WTC11 (cell line): Measurements from ENCODE around the gene S100A8. TPM values are rescaled to one million over a fixed set of nuclear protein-coding genes. Genes with fewer than 3 reads are reported as not detected.
"Not testable (repeated sequence)": the region's sequence is repeated elsewhere in the genome, so short reads cannot be mapped to it uniquely, and the experiment has no call there.

Experiments used
- ATAC-seq: fragments of 200-7000 bp; cut with Tn5 transposase; 2 replicates; pipeline ENCODE4 v1.10.0; 2021; ENCODE audit warnings: mild to moderate bottlenecking, moderate library complexity
- CTCF ChIA-PET: fragments of 300-600 bp; sonication (Branson Sonifier 250); formaldehyde crosslinking; loops from one replicate; lab custom pipeline; 2021; ENCODE audit warnings: antibody characterized with exemption; lab: Charles Lee
- POLR2A ChIA-PET: fragments of 350-600 bp; sonication (Branson Sonifier 250); formaldehyde crosslinking; loops from one replicate; lab custom pipeline; 2021; ENCODE audit warnings: antibody characterized with exemption; lab: Charles Lee
- DNase-seq: peaks from one replicate; pipeline ENCODE4 v3.0.0; 2021; ENCODE audit warnings: low spot score
- H3K27ac Mint-ChIP-seq: 2 replicates; pipeline ENCODE4 v1.8.0; 2021; ENCODE audit warnings: mixed read lengths
- H3K27me3 Mint-ChIP-seq: 2 replicates; pipeline ENCODE4 v1.8.0; 2021; ENCODE audit warnings: low read depth, mild to moderate bottlenecking, moderate library complexity, mixed read lengths
- H3K36me3 Mint-ChIP-seq: 2 replicates; pipeline ENCODE4 v1.8.0; 2021; ENCODE audit warnings: mixed read lengths
- H3K4me1 Mint-ChIP-seq: 2 replicates; pipeline ENCODE4 v1.8.0; 2022; ENCODE audit warnings: mixed read lengths
- H3K4me3 Mint-ChIP-seq: 2 replicates; pipeline ENCODE4 v1.8.0; 2021; ENCODE audit warnings: mild to moderate bottlenecking, moderate library complexity, mixed read lengths
- H3K9me3 Mint-ChIP-seq: 2 replicates; pipeline ENCODE4 v1.8.0; 2021; ENCODE audit warnings: mixed read lengths
- ARID4B ChIP-seq: sonication (generic); formaldehyde crosslinking; IDR thresholded peaks from 2 replicates; pipeline ENCODE4 v1.8.0; 2023; ENCODE audit warnings: missing genetic modification reagents, mild to moderate bottlenecking, borderline replicate concordance
- CREM ChIP-seq: sonication (generic); formaldehyde crosslinking; IDR thresholded peaks from 2 replicates; pipeline ENCODE4 v1.8.1; 2022; ENCODE audit warnings: mild to moderate bottlenecking, missing genetic modification reagents, moderate library complexity
- E2F4 ChIP-seq: sonication (generic); formaldehyde crosslinking; IDR thresholded peaks from 2 replicates; pipeline ENCODE4 v1.8.1; 2022; ENCODE audit warnings: low read depth, mild to moderate bottlenecking, moderate library complexity, missing genetic modification reagents, borderline replicate concordance
- GABPB1 ChIP-seq: sonication (generic); formaldehyde crosslinking; IDR thresholded peaks from 2 replicates; pipeline ENCODE4 v1.8.1; 2023; ENCODE audit warnings: mild to moderate bottlenecking, missing genetic modification reagents
- MYBL2 ChIP-seq: sonication (generic); formaldehyde crosslinking; IDR thresholded peaks from 2 replicates; pipeline ENCODE4 v1.8.1; 2023; ENCODE audit warnings: mild to moderate bottlenecking, moderate library complexity, missing genetic modification reagents
- SMAD4 ChIP-seq: sonication (generic); formaldehyde crosslinking; IDR thresholded peaks from 2 replicates; pipeline ENCODE4 v1.8.0; 2022; ENCODE audit warnings: mild to moderate bottlenecking, missing genetic modification reagents
- TCF7 ChIP-seq: sonication (generic); formaldehyde crosslinking; IDR thresholded peaks from 2 replicates; pipeline ENCODE4 v1.8.0; 2022; ENCODE audit warnings: mild to moderate bottlenecking, low read depth, missing genetic modification reagents, moderate library complexity
- TEAD1 ChIP-seq: sonication (generic); formaldehyde crosslinking; IDR thresholded peaks from 2 replicates; pipeline ENCODE4 v1.8.0; 2022; ENCODE audit warnings: mild to moderate bottlenecking, missing genetic modification reagents
- ZNF396 ChIP-seq: fragments of 250-450 bp; sonication (Bioruptor Pico); IDR thresholded peaks from 2 replicates; pipeline ENCODE4 v1.8.0; 2021; ENCODE audit warnings: mild to moderate bottlenecking, moderate library complexity, borderline replicate concordance
- total RNA-seq: library from RNA; stranded (reverse); gene quantifications from 3 replicates; pipeline ENCODE4 v1.2.3, GENCODE V29; 2021

The S100A8 gene
- total RNA-seq, 1 experiment from 2014 or later: not detected

- no peak for TF ChIP-seq ARID4B
These were observed 31.7 kb upstream of the S100A8 start (continued) for GRCh38 chr1:153422450-153423068.

GRCh38 chr1:153420306-153420705, 29.4 kb upstream of the S100A8 start:
- no peaks in the 10 kb centered on the region for H3K36me3 Mint-ChIP-seq
- H3K4me1 Mint-ChIP-seq: no peaks in the 10 kb centered on the region
- H3K4me3 Mint-ChIP-seq: no peak overlapping the region
- H3K27me3 Mint-ChIP-seq: peaks cover 7% of the 10 kb centered on the region
- TF ChIP-seq GABPB1 (CRISPR knock-in tag) (no peak), TCF7 (CRISPR knock-in tag) (no peak), MYBL2 (CRISPR knock-in tag) (no peak), TEAD1 (CRISPR knock-in tag) (no peak), E2F4 (CRISPR knock-in tag) (no peak), ARID4B (no peak), SMAD4 (CRISPR knock-in tag) (no peak), CREM (CRISPR knock-in tag) (no peak), ZNF396 (no peak)
- TF ChIP-seq, all 79 proteins: peak for 0
- no peak for ATAC-seq
- POLR2A ChIA-PET: no interaction called here
- Mint-ChIP-seq H3K9me3 (no peaks in the 10 kb centered on the region), H3K27ac (no peak overlapping the region)
- CTCF ChIA-PET: no interaction called here
- DNase-seq: no peak

GRCh38 chr1:153419436-153419793, 28.5 kb upstream of the S100A8 start:
- DNase-seq, H3K36me3 Mint-ChIP-seq, H3K27ac Mint-ChIP-seq, POLR2A ChIA-PET, H3K4me3 Mint-ChIP-seq, H3K27me3 Mint-ChIP-seq, ATAC-seq, H3K9me3 Mint-ChIP-seq, H3K4me1 Mint-ChIP-seq: not testable (repeated sequence)
- CTCF ChIA-PET: interaction anchor here (0.5 kb wide), 1 partner anchor 75 kb away, joined by 3 read pairs; no protein-coding TSS in a partner anchor

GRCh38 chr1:153418758-153419435, 28.0 kb upstream of the S100A8 start:
- H3K36me3 Mint-ChIP-seq, ATAC-seq, H3K4me1 Mint-ChIP-seq, POLR2A ChIA-PET, DNase-seq, H3K4me3 Mint-ChIP-seq, H3K27me3 Mint-ChIP-seq, CTCF ChIA-PET, H3K27ac Mint-ChIP-seq: not testable (repeated sequence)
- peaks cover 12% of the 10 kb centered on the region for H3K9me3 Mint-ChIP-seq
